Karpas-422 (cell line): Measurements from ENCODE around the gene RPS6KC1. TPM values are rescaled to one million over a fixed set of nuclear protein-coding genes. Genes with fewer than 3 reads are reported as not detected.
"Not testable (repeated sequence)": the region's sequence is repeated elsewhere in the genome, so short reads cannot be mapped to it uniquely, and the experiment has no call there.

Experiments
- DNase-seq: peaks from one replicate; pipeline ENCODE4 v3.0.0-alpha.2; 2015
- H2AFZ ChIP-seq: fragments of 200-600 bp; sonication (generic); 2 replicates; pipeline ENCODE4 v1.6.1; 2014; ENCODE audit warnings: antibody characterized with exemption, low read length, mixed read lengths
- H3K27ac ChIP-seq: fragments of 200-600 bp; sonication (generic); 2 replicates; pipeline ENCODE4 v1.5.1; 2014; ENCODE audit warnings: mild to moderate bottlenecking, low read length, moderate library complexity
- H3K27me3 ChIP-seq: fragments of 200-600 bp; sonication (generic); 2 replicates; pipeline ENCODE4 v1.6.1; 2014; ENCODE audit warnings: low read length, mixed read lengths
- H3K36me3 ChIP-seq: fragments of 200-600 bp; sonication (generic); 2 replicates; pipeline ENCODE4 v1.6.1; 2014; ENCODE audit warnings: low read length, mixed read lengths; ENCODE audit not compliant: insufficient read depth
- H3K4me1 ChIP-seq: fragments of 200-600 bp; sonication (generic); 2 replicates; pipeline ENCODE4 v1.6.1; 2014; ENCODE audit warnings: mild to moderate bottlenecking, low read length, mixed read lengths
- H3K4me2 ChIP-seq: fragments of 200-600 bp; sonication (generic); 2 replicates; pipeline ENCODE4 v1.6.1; 2014; ENCODE audit warnings: low read length, low read depth, mild to moderate bottlenecking; ENCODE audit not compliant: poor library complexity, severe bottlenecking
- H3K4me3 ChIP-seq: fragments of 200-600 bp; sonication (generic); 2 replicates; pipeline ENCODE4 v1.5.1; 2014; ENCODE audit warnings: mild to moderate bottlenecking, antibody characterized with exemption, low read length, mixed read lengths
- H3K79me2 ChIP-seq: fragments of 200-600 bp; sonication (generic); 2 replicates; pipeline ENCODE4 v1.6.1; 2014; ENCODE audit warnings: mild to moderate bottlenecking, low read length, mixed read lengths
- H3K9ac ChIP-seq: fragments of 200-600 bp; sonication (generic); 2 replicates; pipeline ENCODE4 v1.6.0; 2014; ENCODE audit warnings: low read length
- H3K9me2 ChIP-seq: fragments of 200-600 bp; sonication (generic), shearing (Covaris generic); replicated peaks from 2 replicates; pipeline ENCODE4 v1.6.0; 2014; ENCODE audit warnings: mild to moderate bottlenecking, low read length, moderate library complexity; ENCODE audit not compliant: insufficient read depth
- H3K9me3 ChIP-seq: fragments of 300-700, 200-600 bp; sonication (generic); 2 replicates; pipeline ENCODE4 v1.6.1; 2014; ENCODE audit warnings: low read length, mixed read lengths
- H4K20me1 ChIP-seq: fragments of 200-600 bp; sonication (generic); 2 replicates; pipeline ENCODE4 v1.6.1; 2014; ENCODE audit warnings: mild to moderate bottlenecking, antibody characterized with exemption, low read length, low read depth; ENCODE audit not compliant: insufficient read depth
- total RNA-seq: library from RNA; depleted of rRNA; stranded (reverse); fragments of >200 nt; shearing (Covaris generic); gene quantifications from 2 replicates; pipeline ENCODE4 v1.2.3, GENCODE V29; 2014; ENCODE audit warnings: low replicate concordance

Gene RPS6KC1
- total RNA-seq, 1 experiment from 2014 or later = 13.2 TPM

- H3K4me3 ChIP-seq = no peak overlapping the region
- no peaks in the 10 kb centered on the region for H3K9me2 ChIP-seq
- no peak overlapping the region for H2AFZ ChIP-seq
- no peak for DNase-seq
- H4K20me1 ChIP-seq = no peaks in the 10 kb centered on the region
- no peaks in the 10 kb centered on the region for H3K9me3 ChIP-seq
- no peaks in the 10 kb centered on the region for H3K4me1 ChIP-seq
- no peak overlapping the region for H3K4me2 ChIP-seq
- no peak overlapping the region for H3K27ac ChIP-seq
- H3K27me3 ChIP-seq = no peaks in the 10 kb centered on the region
- H3K9ac ChIP-seq = no peak overlapping the region
- H3K79me2 ChIP-seq = no peaks in the 10 kb centered on the region
- no peaks in the 10 kb centered on the region for H3K36me3 ChIP-seq
Observed at GRCh38 chr1:213292614-213293013, 241.6 kb downstream of the RPS6KC1 start.

GRCh38 chr1:213295860-213296259, 244.8 kb downstream of the RPS6KC1 start:
- Histone ChIP-seq H3K4me1 (no peaks in the 10 kb centered on the region), H4K20me1 (no peaks in the 10 kb centered on the region), H3K27me3 (no peaks in the 10 kb centered on the region), H3K4me2 (no peak overlapping the region), H3K9me3 (no peaks in the 10 kb centered on the region), H3K36me3 (no peaks in the 10 kb centered on the region), H3K79me2 (no peaks in the 10 kb centered on the region), H3K9me2 (no peaks in the 10 kb centered on the region), H2AFZ (no peak overlapping the region), H3K9ac (no peak overlapping the region), H3K4me3 (no peak overlapping the region), H3K27ac (no peak overlapping the region)
- no peak for DNase-seq

GRCh38 chr1:213296558-213296957, 245.5 kb downstream of the RPS6KC1 start:
- H3K9me3 ChIP-seq = no peaks in the 10 kb centered on the region
- H3K79me2 ChIP-seq = no peaks in the 10 kb centered on the region
- no peaks in the 10 kb centered on the region for H4K20me1 ChIP-seq
- H3K9ac ChIP-seq = no peak overlapping the region
- H2AFZ ChIP-seq = no peak overlapping the region
- DNase-seq = no peak
- no peaks in the 10 kb centered on the region for H3K36me3 ChIP-seq
- H3K27me3 ChIP-seq = no peaks in the 10 kb centered on the region
- no peaks in the 10 kb centered on the region for H3K9me2 ChIP-seq
- no peak overlapping the region for H3K27ac ChIP-seq
- no peaks in the 10 kb centered on the region for H3K4me1 ChIP-seq
- H3K4me3 ChIP-seq = no peak overlapping the region
- no peak overlapping the region for H3K4me2 ChIP-seq

GRCh38 chr1:213297021-213297420, 246.0 kb downstream of the RPS6KC1 start:
- no peaks in the 10 kb centered on the region for H3K79me2 ChIP-seq
- no peaks in the 10 kb centered on the region for H3K36me3 ChIP-seq
- no peaks in the 10 kb centered on the region for H4K20me1 ChIP-seq
- H3K4me1 ChIP-seq = no peaks in the 10 kb centered on the region
- H3K27me3 ChIP-seq = no peaks in the 10 kb centered on the region
- H3K4me2 ChIP-seq = no peak overlapping the region
- H3K9ac ChIP-seq = no peak overlapping the region
- H3K9me2 ChIP-seq = no peaks in the 10 kb centered on the region
- DNase-seq = no peak
- no peak overlapping the region for H3K27ac ChIP-seq
- H3K4me3 ChIP-seq = no peak overlapping the region
- no peaks in the 10 kb centered on the region for H3K9me3 ChIP-seq
- no peak overlapping the region for H2AFZ ChIP-seq

- Histone ChIP-seq H3K27ac (no peak overlapping the region), H3K9me3 (no peaks in the 10 kb centered on the region), H3K79me2 (no peaks in the 10 kb centered on the region), H3K9ac (no peak overlapping the region), H3K27me3 (no peaks in the 10 kb centered on the region), H3K4me3 (no peak overlapping the region), H3K36me3 (no peaks in the 10 kb centered on the region), H4K20me1 (no peaks in the 10 kb centered on the region), H3K4me1 (no peaks in the 10 kb centered on the region), H3K9me2 (no peaks in the 10 kb centered on the region), H3K4me2 (no peak overlapping the region), H2AFZ (no peak overlapping the region)
- no peak for DNase-seq
Observed at GRCh38 chr1:213300433-213300832, 249.4 kb downstream of the RPS6KC1 start.

- H3K4me3 ChIP-seq, H3K9me2 ChIP-seq, H3K27me3 ChIP-seq, H3K4me2 ChIP-seq, H3K9ac ChIP-seq, H3K36me3 ChIP-seq, H3K4me1 ChIP-seq, H3K79me2 ChIP-seq, H4K20me1 ChIP-seq, H3K9me3 ChIP-seq, H3K27ac ChIP-seq, H2AFZ ChIP-seq, DNase-seq: not testable (repeated sequence)
Observed at GRCh38 chr1:213301524-213301923, 250.5 kb downstream of the RPS6KC1 start.

- no peaks in the 10 kb centered on the region for H3K4me1 ChIP-seq
- no peak overlapping the region for H2AFZ ChIP-seq
- no peak overlapping the region for H3K4me2 ChIP-seq
- H3K79me2 ChIP-seq = no peaks in the 10 kb centered on the region
- no peak for DNase-seq
- H3K9me3 ChIP-seq = no peaks in the 10 kb centered on the region
- no peak overlapping the region for H3K4me3 ChIP-seq
- H3K27ac ChIP-seq = no peak overlapping the region
- no peaks in the 10 kb centered on the region for H4K20me1 ChIP-seq
- no peaks in the 10 kb centered on the region for H3K9me2 ChIP-seq
- no peaks in the 10 kb centered on the region for H3K27me3 ChIP-seq
- H3K36me3 ChIP-seq = no peaks in the 10 kb centered on the region
- H3K9ac ChIP-seq = no peak overlapping the region
Observed at GRCh38 chr1:213303286-213303685, 252.2 kb downstream of the RPS6KC1 start.

GRCh38 chr1:213315571-213315970, 264.5 kb downstream of the RPS6KC1 start:
- no peak overlapping the region for H3K27ac ChIP-seq
- H3K9ac ChIP-seq = no peak overlapping the region
- H3K9me2 ChIP-seq = no peaks in the 10 kb centered on the region
- H3K4me3 ChIP-seq = no peak overlapping the region
- H2AFZ ChIP-seq = no peak overlapping the region
- no peak overlapping the region for H3K4me2 ChIP-seq
- no peaks in the 10 kb centered on the region for H3K4me1 ChIP-seq
- no peak for DNase-seq
- no peaks in the 10 kb centered on the region for H4K20me1 ChIP-seq
- no peaks in the 10 kb centered on the region for H3K27me3 ChIP-seq
- H3K36me3 ChIP-seq = no peaks in the 10 kb centered on the region
- no peaks in the 10 kb centered on the region for H3K79me2 ChIP-seq
- no peaks in the 10 kb centered on the region for H3K9me3 ChIP-seq

- H3K4me3 ChIP-seq, H3K27me3 ChIP-seq, H3K9me2 ChIP-seq, H3K36me3 ChIP-seq, H3K27ac ChIP-seq, H3K4me2 ChIP-seq, H4K20me1 ChIP-seq, DNase-seq, H2AFZ ChIP-seq, H3K4me1 ChIP-seq, H3K9me3 ChIP-seq, H3K9ac ChIP-seq, H3K79me2 ChIP-seq: not testable (repeated sequence)
Observed at GRCh38 chr1:213318458-213318857, 267.4 kb downstream of the RPS6KC1 start.
